ENCODE results near the gene NAV2.

Gene NAV2

GRCh38 chr11:19881177-19881576 lies 168.5 kb downstream of the NAV2 start:
- H3K4me3 ChIP-seq (ENCODE audit: low read depth, low read length): no peak overlapping the region
- no peak for TF ChIP-seq CTCF (IDR thresholded peaks at IDR 0.05; ENCODE audit: insufficient read depth, low read depth, low read length, missing control alignments)
- DNase-seq (ENCODE audit: low read depth): no peak

GRCh38 chr11:19882356-19882755 lies 169.7 kb downstream of the NAV2 start:
- DNase-seq (ENCODE audit: low read depth): no peak
- no peak overlapping the region for H3K4me3 ChIP-seq (ENCODE audit: low read depth, low read length)
- TF ChIP-seq CTCF (IDR thresholded peaks at IDR 0.05; ENCODE audit: insufficient read depth, low read depth, low read length, missing control alignments): no peak

GRCh38 chr11:19886498-19886897 lies 173.9 kb downstream of the NAV2 start:
- no peak for TF ChIP-seq CTCF (IDR thresholded peaks at IDR 0.05; ENCODE audit: insufficient read depth, low read depth, low read length, missing control alignments)
- no peak overlapping the region for H3K4me3 ChIP-seq (ENCODE audit: low read depth, low read length)
- DNase-seq (ENCODE audit: low read depth): no peak

- no peak for TF ChIP-seq CTCF (IDR thresholded peaks at IDR 0.05; ENCODE audit: insufficient read depth, low read depth, low read length, missing control alignments)
Measured at GRCh38 chr11:19887842-19888241, 175.2 kb downstream of the NAV2 start.

GRCh38 chr11:19889531-19889930 lies 176.9 kb downstream of the NAV2 start:
- no peak for DNase-seq (ENCODE audit: low read depth)
- no peak overlapping the region for H3K4me3 ChIP-seq (ENCODE audit: low read depth, low read length)
- TF ChIP-seq CTCF (IDR thresholded peaks at IDR 0.05; ENCODE audit: insufficient read depth, low read depth, low read length, missing control alignments): no peak

More at GRCh38 chr11:19887842-19888241, 175.2 kb downstream of the NAV2 start:
- DNase-seq (ENCODE audit: low read depth): no peak
- H3K4me3 ChIP-seq (ENCODE audit: low read depth, low read length): no peak overlapping the region

- DNase-seq (ENCODE audit: low read depth): no peak
- TF ChIP-seq CTCF (IDR thresholded peaks at IDR 0.05; ENCODE audit: insufficient read depth, low read depth, low read length, missing control alignments): no peak
- H3K4me3 ChIP-seq (ENCODE audit: low read depth, low read length): no peak overlapping the region
Measured at GRCh38 chr11:19890308-19890707, 177.7 kb downstream of the NAV2 start.

- TF ChIP-seq CTCF (IDR thresholded peaks at IDR 0.05; ENCODE audit: insufficient read depth, low read depth, low read length, missing control alignments): no peak
- DNase-seq (ENCODE audit: low read depth): no peak
- no peak overlapping the region for H3K4me3 ChIP-seq (ENCODE audit: low read depth, low read length)
Measured at GRCh38 chr11:19891022-19891421, 178.4 kb downstream of the NAV2 start.
